H9 (cell line): ENCODE data around the gene PKNOX2. TPM values are rescaled to one million over a fixed set of nuclear protein-coding genes. Genes with fewer than 3 reads are reported as not detected.

Source experiments
- DNase-seq: peaks from one replicate; pipeline ENCODE4 v3.0.0-alpha.2; 2017
- H2AFZ ChIP-seq: one replicate; pipeline ENCODE4 v1.6.1; 2013; ENCODE audit warnings: mild to moderate bottlenecking, low read length, control low read depth, moderate library complexity
- H2AK5ac ChIP-seq: 2 replicates; pipeline ENCODE4 v1.6.1; 2013; ENCODE audit warnings: low read length, control low read depth, mixed read lengths; ENCODE audit not compliant: insufficient read length
- H2BK120ac ChIP-seq: one replicate; pipeline ENCODE4 v1.6.1; 2013; ENCODE audit warnings: low read depth, mild to moderate bottlenecking, low read length, control low read depth, inconsistent platforms; ENCODE audit not compliant: poor library complexity, severe bottlenecking
- H2BK12ac ChIP-seq: 2 replicates; pipeline ENCODE4 v1.6.1; 2013; ENCODE audit warnings: low read length, control low read depth, mixed read lengths, low read depth; ENCODE audit not compliant: insufficient read length
- H2BK15ac ChIP-seq: 2 replicates; pipeline ENCODE4 v1.6.1; 2013; ENCODE audit warnings: low read depth, low read length, control low read depth
- H2BK20ac ChIP-seq: one replicate; pipeline ENCODE4 v1.6.1; 2013; ENCODE audit warnings: low read depth, mild to moderate bottlenecking, low read length, control low read depth, inconsistent platforms; ENCODE audit not compliant: poor library complexity, severe bottlenecking
- H2BK5ac ChIP-seq: 2 replicates; pipeline ENCODE4 v1.6.1; 2013; ENCODE audit warnings: low read length, control low read depth, mixed read lengths; ENCODE audit not compliant: insufficient read length
- H3K14ac ChIP-seq: 2 replicates; pipeline ENCODE4 v1.6.1; 2013; ENCODE audit warnings: low read length, control low read depth; ENCODE audit not compliant: insufficient read depth
- H3K18ac ChIP-seq: 2 replicates; pipeline ENCODE4 v1.6.1; 2013; ENCODE audit warnings: low read depth, mild to moderate bottlenecking, mixed read lengths, low read length, control low read depth; ENCODE audit not compliant: insufficient read length
- H3K23ac ChIP-seq: 2 replicates; pipeline ENCODE4 v1.6.1; 2013; ENCODE audit warnings: low read length, control low read depth, mixed read lengths, low read depth; ENCODE audit not compliant: insufficient read length
- H3K23me2 ChIP-seq: 2 replicates; pipeline ENCODE4 v1.6.1; 2013; ENCODE audit warnings: low read depth, mild to moderate bottlenecking, mixed read lengths, low read length, control low read depth; ENCODE audit not compliant: insufficient read length, poor library complexity, severe bottlenecking
- H3K27ac ChIP-seq: 2 replicates; pipeline ENCODE4 v1.5.1; 2013; ENCODE audit warnings: low read length, control low read depth, mixed read lengths, low read depth; ENCODE audit not compliant: insufficient read length
- H3K27me3 ChIP-seq: 2 replicates; pipeline ENCODE4 v1.6.1; 2013; ENCODE audit warnings: low read length, control low read depth, inconsistent platforms; ENCODE audit not compliant: insufficient read depth
- H3K4ac ChIP-seq: 2 replicates; pipeline ENCODE4 v1.6.1; 2013; ENCODE audit warnings: low read depth, mild to moderate bottlenecking, control low read depth, inconsistent platforms, low read length, moderate library complexity
- H3K4me1 ChIP-seq: 2 replicates; pipeline ENCODE4 v1.6.1; 2013; ENCODE audit warnings: low read length, control low read depth, inconsistent platforms; ENCODE audit not compliant: insufficient read depth
- H3K4me2 ChIP-seq: 2 replicates; pipeline ENCODE4 v1.6.1; 2013; ENCODE audit warnings: low read length, control low read depth, mixed read lengths; ENCODE audit not compliant: insufficient read length, insufficient read depth
- H3K56ac ChIP-seq: 2 replicates; pipeline ENCODE4 v1.6.1; 2013; ENCODE audit warnings: low read depth, mild to moderate bottlenecking, mixed read lengths, low read length, control low read depth; ENCODE audit not compliant: insufficient read length
- H3K79me1 ChIP-seq: 2 replicates; pipeline ENCODE4 v1.6.1; 2013; ENCODE audit warnings: low read depth, mild to moderate bottlenecking, moderate library complexity, low read length, control low read depth, inconsistent platforms; ENCODE audit not compliant: insufficient read depth, poor library complexity, severe bottlenecking
- H3K79me2 ChIP-seq: 2 replicates; pipeline ENCODE4 v1.6.1; 2013; ENCODE audit warnings: low read length, control low read depth, inconsistent platforms; ENCODE audit not compliant: insufficient read depth
- H3K9ac ChIP-seq: 2 replicates; pipeline ENCODE4 v1.6.1; 2013; ENCODE audit warnings: low read length, control low read depth, mixed read lengths; ENCODE audit not compliant: insufficient read length; ENCODE audit errors: extremely low read depth
- H3K9me3 ChIP-seq: one replicate; pipeline ENCODE4 v1.6.1; 2013; ENCODE audit warnings: low read depth, low read length, inconsistent platforms; ENCODE audit not compliant: control insufficient read depth
- H3T11ph ChIP-seq: one replicate; pipeline ENCODE4 v1.6.1; 2013; ENCODE audit warnings: mild to moderate bottlenecking, low read length, control low read depth, inconsistent platforms
- H4K20me1 ChIP-seq: one replicate; pipeline ENCODE4 v1.6.1; 2013; ENCODE audit not compliant: control insufficient read depth, insufficient read length, insufficient read depth
- H4K5ac ChIP-seq: 2 replicates; pipeline ENCODE4 v1.6.1; 2013; ENCODE audit warnings: low read depth, mild to moderate bottlenecking, mixed read lengths, low read length, control low read depth; ENCODE audit not compliant: insufficient read length
- H4K8ac ChIP-seq: replicated peaks from 2 replicates; pipeline ENCODE4 v1.6.1; 2013; ENCODE audit warnings: low read length, control low read depth, mixed read lengths, low read depth; ENCODE audit not compliant: insufficient read length
- H4K91ac ChIP-seq: 2 replicates; pipeline ENCODE4 v1.6.1; 2013; ENCODE audit warnings: low read depth, mild to moderate bottlenecking, moderate library complexity, mixed read lengths, low read length, control low read depth; ENCODE audit not compliant: insufficient read length
- H3K27ac Mint-ChIP-seq, 3 experiments: 2 replicates in 2 of 3; 3 replicates in 1 of 3; pipeline ENCODE4 v1.8.0; 2020 to 2021; ENCODE audit warnings: mixed read lengths in 3 of 3, mild to moderate bottlenecking in 1 of 3, moderate library complexity in 1 of 3
- H3K27me3 Mint-ChIP-seq: 2 replicates; pipeline ENCODE4 v1.8.0; 2021; ENCODE audit warnings: low read depth, mild to moderate bottlenecking, moderate library complexity, mixed read lengths
- H3K36me3 Mint-ChIP-seq, 3 experiments: 2 replicates in 2 of 3; 3 replicates in 1 of 3; pipeline ENCODE4 v1.8.0; 2020 to 2021; ENCODE audit warnings: low read depth in 3 of 3, mixed read lengths in 3 of 3; ENCODE audit not compliant: insufficient read depth in 1 of 3
- H3K4me1 Mint-ChIP-seq, 2 experiments: 2 replicates each; pipeline ENCODE4 v1.8.0; 2020; ENCODE audit warnings: mixed read lengths in 2 of 2
- H3K4me3 Mint-ChIP-seq, 2 experiments: 2 replicates in 1 of 2; 3 replicates in 1 of 2; pipeline ENCODE4 v1.8.0; 2020 to 2021; ENCODE audit warnings: mild to moderate bottlenecking in 2 of 2, mixed read lengths in 2 of 2, moderate library complexity in 1 of 2
- H3K9me3 Mint-ChIP-seq, 2 experiments: 2 replicates in 1 of 2; 3 replicates in 1 of 2; pipeline ENCODE4 v1.8.0; 2020; ENCODE audit warnings: mild to moderate bottlenecking in 2 of 2, mixed read lengths in 2 of 2, moderate library complexity in 1 of 2
- CTCF ChIP-seq: fragments of 200-600 bp; sonication (generic); conservative IDR thresholded peaks from 3 replicates; pipeline ENCODE4 v1.8.0; 2021; ENCODE audit warnings: antibody characterized with exemption, mild to moderate bottlenecking
- WGBS: extraction: QIAGEN DNeasy Blood & Tissue Kit; methylation state at CpG from one replicate; pipeline ENCODE4 v1.1.7; 2013; ENCODE audit warnings: missing lambda C conversion rate, low lambda C conversion rate, mixed read lengths; ENCODE audit not compliant: insufficient read length; ENCODE audit errors: extremely low coverage; 5-methylcytosine and 5-hydroxymethylcytosine counted together
- total RNA-seq: library from RNA; stranded (reverse); gene quantifications from 2 replicates; pipeline ENCODE4 v1.2.1, GENCODE V29; 2021

Gene PKNOX2
- total RNA-seq, 1 experiment from 2014 or later = 1.3 TPM

- Mint-ChIP-seq H3K36me3 (0 out of 7 replicates have a peak, but pooled peaks cover 0 to 4% (median 2%) of the 10 kb centered on the region in 3 experiments), H3K27ac (no peak overlapping the region), H3K4me1 (peaks cover 26 to 35% of the 10 kb centered on the region in 2 experiments), H3K9me3 (no peaks in the 10 kb centered on the region), H3K4me3 (no peak overlapping the region), H3K27me3 (peaks cover 5% of the 10 kb centered on the region; the same call in 1 of the 2 replicates)
- Histone ChIP-seq H3K23ac (no peak overlapping the region), H3T11ph (no peak overlapping the region), H3K27me3 (no peaks in the 10 kb centered on the region), H3K23me2 (no peaks in the 10 kb centered on the region), H3K27ac (no peak overlapping the region), H3K79me2 (no peaks in the 10 kb centered on the region), H2BK120ac (no peak overlapping the region), H3K4me2 (no peak overlapping the region), H2BK15ac (no peak overlapping the region), H3K4ac (no peak overlapping the region), H3K18ac (no peak overlapping the region), H2BK5ac (no peak overlapping the region), H2BK12ac (no peak overlapping the region), H3K4me1 (no peaks in the 10 kb centered on the region), H4K91ac (no peak overlapping the region), H2AFZ (no peak overlapping the region), H3K79me1 (no peaks in the 10 kb centered on the region), H4K20me1 (no peaks in the 10 kb centered on the region), H2BK20ac (no peak overlapping the region), H4K8ac (no peak overlapping the region), H3K14ac (no peak overlapping the region), H4K5ac (no peak overlapping the region), H3K9ac (no peak overlapping the region), H3K9me3 (no peaks in the 10 kb centered on the region), H3K56ac (no peak overlapping the region), H2AK5ac (no peak overlapping the region)
- no peak for DNase-seq
- no peak for TF ChIP-seq CTCF
- WGBS = no CpG with 5 or more reads among the region's 4 CpGs
Measured at GRCh38 chr11:125414121-125414520, 249.6 kb downstream of the PKNOX2 start.
